GM18870 (cell line): ENCODE measurements around the gene FBXL4.

Experiments
- ATAC-seq: cut with Tn5 transposase; IDR thresholded peaks from one replicate; pipeline ENCODE4 v1.9.1; 2021; ENCODE audit warnings: moderate library complexity; ENCODE audit not compliant: unreplicated experiment

FBXL4 gene

GRCh38 chr6:98840385-98840784 lies 107.4 kb downstream of the FBXL4 start:
- no peak for ATAC-seq

GRCh38 chr6:98839781-98840361 lies 107.9 kb downstream of the FBXL4 start:
- ATAC-seq: no peak

GRCh38 chr6:98838975-98839374 lies 108.8 kb downstream of the FBXL4 start:
- no peak for ATAC-seq

GRCh38 chr6:98838032-98838431 lies 109.7 kb downstream of the FBXL4 start:
- no peak for ATAC-seq

GRCh38 chr6:98836962-98837944 lies 110.5 kb downstream of the FBXL4 start:
- no peak for ATAC-seq

- ATAC-seq: no peak
These were observed 111.5 kb downstream of the FBXL4 start for GRCh38 chr6:98836025-98836961.

GRCh38 chr6:98835149-98836024 lies 112.4 kb downstream of the FBXL4 start:
- no peak for ATAC-seq

GRCh38 chr6:98834060-98835031 lies 113.4 kb downstream of the FBXL4 start, which contains the start of gene POU3F2:
TSS of gene POU3F2 (plus strand) at chr6:98834574. CDS start at chr6:98834874, 300 bp downstream.
- peak; percentile 63 for ATAC-seq

- ATAC-seq: no peak
These were observed 114.3 kb downstream of the FBXL4 start for GRCh38 chr6:98833307-98834059.

GRCh38 chr6:98833057-98833306 lies 114.8 kb downstream of the FBXL4 start:
- ATAC-seq: no peak

GRCh38 chr6:98832284-98833056 lies 115.3 kb downstream of the FBXL4 start:
- ATAC-seq: no peak

- no peak for ATAC-seq
These were observed 115.8 kb downstream of the FBXL4 start for GRCh38 chr6:98831959-98832283.

GRCh38 chr6:98831057-98831958 lies 116.4 kb downstream of the FBXL4 start:
- no peak for ATAC-seq

GRCh38 chr6:98830146-98830545 lies 117.6 kb downstream of the FBXL4 start:
- no peak for ATAC-seq

GRCh38 chr6:98828941-98829411 lies 118.8 kb downstream of the FBXL4 start:
- ATAC-seq: no peak

- no peak for ATAC-seq
These were observed 119.4 kb downstream of the FBXL4 start for GRCh38 chr6:98828211-98828788.
